Activated naive CD8-positive, alpha-beta T cell (primary cell): ENCODE results near the gene HYCC1.

Source experiments
- H3K27ac Mint-ChIP-seq: one replicate; pipeline ENCODE4 v1.8.0; 2021; ENCODE audit warnings: mixed read lengths
- H3K27me3 Mint-ChIP-seq: one replicate; pipeline ENCODE4 v1.8.0; 2021; ENCODE audit warnings: mixed read lengths
- H3K36me3 Mint-ChIP-seq: one replicate; pipeline ENCODE4 v1.8.0; 2021; ENCODE audit warnings: mixed read lengths
- H3K4me1 Mint-ChIP-seq: one replicate; pipeline ENCODE4 v1.8.0; 2021; ENCODE audit warnings: low read depth, mixed read lengths
- H3K4me3 Mint-ChIP-seq: one replicate; pipeline ENCODE4 v1.8.0; 2021; ENCODE audit warnings: mild to moderate bottlenecking, mixed read lengths
- H3K9me3 Mint-ChIP-seq: one replicate; pipeline ENCODE4 v1.8.0; 2021; ENCODE audit warnings: low read depth, mixed read lengths

Gene HYCC1

DNA sequence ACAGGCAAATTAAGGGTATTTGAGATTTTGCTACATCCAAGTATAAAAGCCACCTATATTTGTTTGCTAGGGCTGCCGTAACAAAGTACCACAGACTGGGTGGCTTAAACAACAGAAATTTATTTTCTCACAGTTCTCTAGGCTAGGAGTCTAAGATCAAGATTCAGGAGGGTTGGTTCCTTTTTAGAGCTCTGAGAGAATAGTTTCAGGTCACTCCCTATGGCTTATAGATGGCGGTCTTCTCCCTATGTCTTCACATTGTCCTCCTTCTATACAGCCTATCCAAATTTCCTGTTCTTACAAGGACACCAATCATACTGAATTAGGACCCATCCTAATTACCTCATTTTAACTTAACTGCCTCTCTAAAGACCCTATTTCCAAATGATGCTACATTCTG is 11.2 kb downstream of the HYCC1 start:
- Mint-ChIP-seq H3K9me3 (no peaks in the 10 kb centered on the region), H3K36me3 (peaks cover 4% of the 10 kb centered on the region), H3K27me3 (no peaks in the 10 kb centered on the region), H3K4me1 (peaks cover 24% of the 10 kb centered on the region), H3K27ac (no peak overlapping the region), H3K4me3 (no peak overlapping the region)

DNA sequence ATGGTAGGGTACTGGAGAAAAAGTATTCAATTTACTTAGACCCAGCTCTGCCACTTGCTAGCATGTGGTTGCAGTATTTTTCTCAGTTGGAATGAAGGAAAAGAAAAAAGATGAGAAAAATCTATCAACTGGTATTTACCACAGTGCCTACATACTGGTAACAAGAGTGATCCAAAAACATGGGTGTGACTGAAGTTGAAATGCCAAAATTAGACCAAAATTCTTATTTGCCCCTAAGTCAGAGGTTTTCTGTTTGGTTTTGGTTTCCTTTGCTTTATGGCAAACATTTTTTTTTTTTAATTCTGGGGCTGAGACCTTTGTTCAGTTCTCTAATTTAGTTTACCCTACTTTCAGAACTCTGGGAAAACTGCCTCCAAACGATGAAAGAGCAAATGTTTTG is 12.3 kb downstream of the HYCC1 start:
- H3K27me3 Mint-ChIP-seq, result no peaks in the 10 kb centered on the region
- peaks cover 4% of the 10 kb centered on the region for H3K36me3 Mint-ChIP-seq
- H3K4me1 Mint-ChIP-seq, result peaks cover 26% of the 10 kb centered on the region
- H3K27ac Mint-ChIP-seq, result no peak overlapping the region
- H3K9me3 Mint-ChIP-seq, result no peaks in the 10 kb centered on the region
- H3K4me3 Mint-ChIP-seq, result no peak overlapping the region

DNA sequence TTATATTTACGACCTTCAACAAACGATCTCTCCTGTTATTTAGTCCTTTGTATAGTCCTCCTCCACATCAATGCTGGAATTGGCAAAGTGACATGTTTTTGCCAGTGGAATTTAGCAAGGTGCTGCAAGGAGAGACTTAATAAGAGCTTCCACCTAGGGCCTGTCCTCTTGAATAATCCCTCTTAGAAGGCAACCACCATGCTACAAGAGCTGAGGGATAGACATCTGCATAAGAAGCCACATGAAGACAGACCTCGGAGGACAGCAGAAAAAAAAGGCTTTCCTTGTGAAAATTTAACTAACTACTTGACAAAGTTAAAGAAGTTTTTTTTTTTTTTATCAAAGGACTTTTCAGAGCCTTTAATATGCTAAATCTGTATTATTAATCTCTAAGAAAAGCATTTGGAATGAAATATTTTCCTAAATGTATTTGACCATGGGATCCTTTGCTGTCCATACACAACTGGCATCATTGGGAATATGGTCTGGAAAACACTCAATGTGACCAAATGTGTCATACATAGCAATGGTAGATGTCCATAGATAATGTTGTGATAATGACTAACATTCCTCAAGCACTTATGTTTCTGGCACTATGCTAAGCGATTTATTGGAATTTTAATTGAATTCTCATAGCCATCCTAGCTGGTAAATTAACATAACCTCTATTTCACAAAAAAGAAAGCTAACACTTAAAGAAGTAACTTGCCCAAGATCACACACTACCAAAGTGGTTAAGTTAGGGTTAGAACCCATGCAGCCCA is 13.2 kb downstream of the HYCC1 start:
- Mint-ChIP-seq H3K4me1 (peaks cover 28% of the 10 kb centered on the region), H3K36me3 (peaks cover 4% of the 10 kb centered on the region), H3K27ac (no peak overlapping the region)

DNA sequence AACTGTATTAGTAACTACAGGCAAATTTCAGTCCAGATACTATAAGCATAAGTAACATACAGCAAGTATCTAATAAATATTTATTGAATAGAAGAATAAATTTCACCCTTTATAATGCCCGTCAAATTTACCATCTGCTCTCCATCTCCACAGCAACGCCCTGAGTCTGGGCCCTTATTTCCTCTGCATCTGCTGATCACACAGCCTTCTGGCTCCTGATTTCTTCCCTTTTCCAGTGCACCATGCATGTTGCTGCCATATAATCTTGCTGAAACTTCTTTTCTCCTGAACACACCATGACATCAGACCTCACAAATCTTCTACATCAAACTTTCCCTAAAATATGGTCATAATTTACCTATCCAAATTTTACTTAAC is 15.4 kb downstream of the HYCC1 start:
- H3K4me3 Mint-ChIP-seq, result no peak overlapping the region
- no peaks in the 10 kb centered on the region for H3K9me3 Mint-ChIP-seq
- H3K36me3 Mint-ChIP-seq, result peaks cover 6% of the 10 kb centered on the region
- H3K4me1 Mint-ChIP-seq, result peaks cover 35% of the 10 kb centered on the region
- no peak overlapping the region for H3K27ac Mint-ChIP-seq
- H3K27me3 Mint-ChIP-seq, result no peaks in the 10 kb centered on the region

More for the DNA sequence above, 13.2 kb downstream of the HYCC1 start:
- Mint-ChIP-seq H3K9me3 (no peaks in the 10 kb centered on the region), H3K4me3 (no peak overlapping the region), H3K27me3 (no peaks in the 10 kb centered on the region)

DNA sequence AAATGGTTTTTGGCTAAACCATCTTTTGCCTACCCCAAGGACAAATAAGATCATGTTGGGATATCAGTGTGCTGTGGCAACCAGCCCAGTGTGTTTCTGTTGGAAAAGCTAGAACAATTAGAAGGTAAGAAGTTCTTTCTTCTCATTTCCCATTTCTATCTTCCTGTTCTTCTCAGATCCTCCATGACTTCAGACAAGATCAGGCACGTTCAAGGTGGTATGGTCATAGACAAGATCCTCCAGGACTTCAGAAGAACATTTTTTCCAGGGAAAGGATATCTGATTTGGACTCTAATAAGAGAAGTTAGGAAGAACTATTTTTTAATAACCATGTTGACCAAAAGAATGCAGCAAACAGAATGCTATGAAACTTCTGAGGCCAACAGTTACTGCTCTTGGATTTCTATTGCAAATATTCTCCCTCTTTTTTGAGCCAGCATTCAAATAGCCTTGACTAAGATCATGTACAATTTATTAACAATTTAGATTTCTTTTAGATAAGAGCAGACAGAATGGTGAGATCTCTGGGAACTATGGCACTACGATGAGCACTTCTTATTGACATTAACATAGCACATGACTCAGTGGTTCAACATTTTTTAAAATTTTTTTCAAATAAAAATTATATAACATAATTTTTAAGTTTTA is 15.9 kb downstream of the HYCC1 start:
- Mint-ChIP-seq H3K27me3 (no peaks in the 10 kb centered on the region), H3K27ac (no peak overlapping the region), H3K4me1 (peaks cover 40% of the 10 kb centered on the region), H3K4me3 (no peak overlapping the region), H3K36me3 (peaks cover 6% of the 10 kb centered on the region), H3K9me3 (no peaks in the 10 kb centered on the region)

DNA sequence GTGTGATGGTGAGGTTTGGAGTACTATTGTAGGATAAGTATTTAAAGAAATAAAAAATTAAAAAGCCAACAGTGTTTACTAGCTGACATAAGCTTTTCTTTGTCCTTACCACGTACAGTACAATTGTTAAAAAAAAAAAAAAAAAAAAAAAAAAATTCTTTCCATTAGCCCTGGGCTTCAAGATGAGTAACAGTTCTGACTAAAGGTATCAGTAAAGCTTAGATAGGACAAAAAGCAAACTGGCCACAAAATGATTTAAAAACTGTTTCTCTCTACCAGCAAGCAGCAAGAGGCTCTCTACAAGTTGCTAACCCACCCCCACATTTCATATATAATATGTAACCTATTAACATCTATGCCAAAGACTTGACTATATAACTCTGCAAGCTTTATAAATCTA is 17.5 kb downstream of the HYCC1 start:
- peaks cover 6% of the 10 kb centered on the region for H3K36me3 Mint-ChIP-seq

DNA sequence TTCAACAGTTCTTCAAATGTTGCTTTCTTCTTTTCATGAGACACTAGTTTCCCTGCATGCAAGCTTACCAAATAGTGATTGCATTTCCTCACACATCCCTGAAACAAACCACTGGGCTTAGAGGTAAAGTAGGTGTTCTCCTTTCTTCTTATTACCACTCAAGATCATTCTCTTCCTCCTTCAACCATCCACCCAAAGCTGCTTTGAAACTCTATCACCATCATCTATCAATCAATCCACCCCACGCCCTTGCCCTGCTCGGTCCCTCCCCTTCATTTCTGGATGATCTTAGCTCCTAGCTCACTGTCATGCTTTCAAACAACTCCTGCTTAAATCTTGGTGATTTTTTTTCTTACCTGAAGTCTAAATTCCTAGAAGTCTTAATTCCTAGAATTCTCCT is 18.9 kb downstream of the HYCC1 start:
- Mint-ChIP-seq H3K9me3 (no peaks in the 10 kb centered on the region), H3K4me1 (peaks cover 30% of the 10 kb centered on the region), H3K4me3 (no peak overlapping the region), H3K27ac (no peak overlapping the region), H3K27me3 (no peaks in the 10 kb centered on the region), H3K36me3 (peaks cover 9% of the 10 kb centered on the region)

More for the DNA sequence above, 17.5 kb downstream of the HYCC1 start:
- Mint-ChIP-seq H3K4me1 (peaks cover 35% of the 10 kb centered on the region), H3K4me3 (no peak overlapping the region), H3K27me3 (no peaks in the 10 kb centered on the region), H3K27ac (no peak overlapping the region), H3K9me3 (no peaks in the 10 kb centered on the region)

DNA sequence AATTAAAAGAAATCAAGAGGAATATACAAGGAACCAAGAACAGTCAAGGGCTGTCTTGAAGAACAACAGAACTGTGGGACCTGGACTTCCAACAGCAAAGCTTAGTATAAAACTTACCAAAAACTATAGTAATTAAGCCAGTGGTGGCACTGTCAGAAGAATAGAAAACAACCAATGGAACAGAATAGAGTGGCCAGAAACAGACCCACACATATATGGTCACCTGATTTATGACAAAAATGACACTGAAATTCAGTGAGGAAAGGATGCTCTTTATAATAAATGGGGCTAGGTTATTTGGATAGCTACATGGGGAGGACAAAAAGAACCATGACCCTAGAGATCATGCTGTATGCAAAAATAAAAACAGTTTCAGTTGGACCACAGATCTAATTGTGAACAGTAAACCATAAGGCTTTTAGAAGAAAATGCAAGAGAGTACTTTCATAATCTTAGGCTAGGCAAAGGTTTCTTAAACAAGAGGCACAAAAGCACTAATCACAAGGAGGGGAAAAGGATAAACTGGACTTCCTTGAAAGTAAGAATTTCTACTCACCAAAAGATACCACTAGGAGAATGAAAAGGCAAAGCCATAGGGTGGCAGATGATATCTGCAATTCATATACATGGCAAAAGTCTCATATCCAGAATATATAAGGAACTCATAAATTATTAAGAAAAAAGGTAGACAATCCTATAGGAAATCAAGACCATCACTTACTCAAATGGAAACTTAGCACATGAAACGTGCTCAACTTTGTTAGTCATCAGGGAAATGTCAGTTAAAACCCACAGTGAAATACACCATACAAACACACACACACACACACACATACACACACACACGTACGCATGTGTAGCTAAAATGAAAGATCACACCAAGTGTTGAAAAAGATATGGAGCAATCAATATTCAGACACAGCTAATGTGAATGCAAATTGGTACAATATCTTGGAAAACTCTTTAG is 20.8 kb downstream of the HYCC1 start:
- Mint-ChIP-seq H3K27ac (peak overlapping the region; percentile 18), H3K4me1 (peaks cover 26% of the 10 kb centered on the region), H3K36me3 (peaks cover 8% of the 10 kb centered on the region), H3K4me3 (no peak overlapping the region), H3K27me3 (no peaks in the 10 kb centered on the region), H3K9me3 (no peaks in the 10 kb centered on the region)

DNA sequence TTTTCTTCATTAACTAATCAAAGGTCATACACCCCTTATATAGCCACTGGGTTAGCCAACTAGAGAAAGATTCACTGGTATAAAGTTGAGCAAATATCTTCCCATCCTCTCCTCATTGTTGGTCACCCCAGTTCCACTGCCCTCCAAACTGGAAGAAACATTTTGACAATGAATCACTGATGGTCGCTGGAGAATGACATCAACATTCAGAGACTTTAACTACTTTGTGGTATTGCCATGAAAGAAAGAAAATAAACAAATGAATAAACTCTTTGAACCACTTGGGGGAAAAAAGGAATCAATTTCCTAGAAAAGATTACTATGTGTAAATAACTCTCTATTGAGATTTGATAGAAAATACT is 23.4 kb downstream of the HYCC1 start:
- Mint-ChIP-seq H3K36me3 (peaks cover 8% of the 10 kb centered on the region), H3K27me3 (no peaks in the 10 kb centered on the region), H3K4me3 (no peak overlapping the region), H3K27ac (no peak overlapping the region), H3K4me1 (peaks cover 22% of the 10 kb centered on the region), H3K9me3 (no peaks in the 10 kb centered on the region)

DNA sequence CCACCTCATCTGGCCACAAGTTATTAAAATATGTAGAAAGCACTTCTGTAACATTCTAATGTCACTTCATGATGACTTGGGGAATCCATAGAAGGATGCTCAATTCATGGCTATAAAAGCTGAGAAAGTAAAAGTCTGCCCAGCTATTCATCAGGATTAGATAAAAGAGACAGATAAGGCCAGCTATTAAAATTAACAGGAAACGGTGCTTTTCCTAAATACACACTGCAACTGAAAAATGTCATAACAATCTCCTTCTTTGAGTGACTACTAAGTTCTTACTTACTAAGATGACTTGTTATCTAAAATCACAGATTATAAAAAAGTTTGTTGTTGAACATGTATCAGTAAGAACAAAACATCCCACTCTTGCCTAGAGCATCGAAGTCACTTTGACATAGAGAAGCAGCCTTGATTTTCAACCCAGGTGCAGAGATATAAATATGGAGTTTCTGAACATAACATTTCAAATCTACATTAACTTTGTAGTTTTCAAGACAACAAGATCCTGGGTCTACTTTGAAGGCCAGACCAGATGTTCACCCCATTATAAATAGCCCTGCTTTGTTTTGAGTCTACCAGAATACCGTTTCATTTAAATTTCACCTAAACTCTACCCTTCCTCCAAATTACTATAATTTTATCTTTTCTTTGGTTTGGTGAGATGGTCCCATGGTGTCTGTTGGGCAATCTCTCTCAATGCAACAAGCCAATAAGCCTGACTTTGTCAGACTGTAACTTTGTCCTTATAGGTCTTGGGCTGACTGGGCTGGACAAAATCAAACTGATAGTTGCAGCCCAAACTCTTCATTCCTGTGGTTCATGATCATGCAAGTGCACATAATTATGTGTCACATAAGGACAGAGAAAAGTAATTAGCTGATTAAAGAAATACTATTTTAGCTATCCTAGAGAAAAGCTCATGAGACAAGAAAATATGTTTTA is 24.0 kb downstream of the HYCC1 start:
- H3K4me1 Mint-ChIP-seq, result peaks cover 15% of the 10 kb centered on the region
- no peaks in the 10 kb centered on the region for H3K27me3 Mint-ChIP-seq
- H3K4me3 Mint-ChIP-seq, result no peak overlapping the region
- H3K27ac Mint-ChIP-seq, result peak overlapping the region; percentile 54
- peaks cover 8% of the 10 kb centered on the region for H3K36me3 Mint-ChIP-seq
- no peaks in the 10 kb centered on the region for H3K9me3 Mint-ChIP-seq

DNA sequence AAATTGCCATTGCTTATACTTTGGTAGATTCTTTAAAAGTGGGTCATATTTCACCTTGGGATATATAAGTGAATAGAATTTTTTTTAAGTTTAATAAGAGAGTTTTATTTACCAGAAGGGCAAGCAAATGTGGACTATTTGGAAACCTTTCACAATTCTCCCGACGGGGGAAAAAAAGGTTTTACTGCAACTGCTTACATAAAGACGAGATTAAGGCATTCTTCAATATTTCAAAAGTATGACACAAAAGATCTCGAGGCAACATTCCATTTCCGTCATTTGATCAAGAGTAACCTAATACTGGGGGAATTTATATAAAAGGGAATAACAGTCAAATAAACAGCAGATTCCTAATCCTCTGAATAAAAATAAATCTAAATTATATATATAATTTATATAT is 28.5 kb downstream of the HYCC1 start:
- no peaks in the 10 kb centered on the region for H3K9me3 Mint-ChIP-seq
- H3K4me1 Mint-ChIP-seq, result no peaks in the 10 kb centered on the region
- no peak overlapping the region for H3K27ac Mint-ChIP-seq
- H3K4me3 Mint-ChIP-seq, result no peak overlapping the region
- H3K36me3 Mint-ChIP-seq, result peaks cover 11% of the 10 kb centered on the region
- no peaks in the 10 kb centered on the region for H3K27me3 Mint-ChIP-seq

DNA sequence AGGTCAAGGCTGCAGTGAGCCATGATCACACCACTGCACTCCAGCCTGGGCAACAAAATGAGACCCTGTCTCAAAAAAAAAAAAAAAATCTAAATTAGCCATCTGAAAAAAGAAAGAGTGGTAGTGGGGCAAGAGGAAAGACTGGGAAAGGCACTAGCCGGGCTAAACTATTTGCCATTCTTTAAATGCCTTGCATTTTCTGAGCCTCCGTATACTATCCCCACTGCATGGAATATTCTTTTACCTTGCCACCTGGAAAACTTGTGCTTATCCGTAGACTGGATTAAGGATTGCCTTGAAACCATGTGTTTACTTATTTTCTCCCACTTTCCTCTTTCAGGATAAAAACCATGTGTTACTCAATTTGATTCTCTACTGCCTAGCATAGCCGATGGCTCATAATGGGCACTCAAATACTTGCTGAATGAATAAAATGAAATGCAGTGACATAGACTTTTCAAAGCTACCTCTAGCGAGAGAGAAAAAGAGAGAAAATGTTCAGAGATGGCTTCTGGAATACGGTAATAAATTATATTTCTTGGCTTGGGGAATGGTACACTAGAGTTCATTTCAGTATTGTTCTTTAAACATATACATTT is 30.6 kb downstream of the HYCC1 start:
- no peaks in the 10 kb centered on the region for H3K9me3 Mint-ChIP-seq
- H3K27me3 Mint-ChIP-seq, result no peaks in the 10 kb centered on the region
- H3K27ac Mint-ChIP-seq, result no peak overlapping the region
- no peaks in the 10 kb centered on the region for H3K4me1 Mint-ChIP-seq
- no peak overlapping the region for H3K4me3 Mint-ChIP-seq
- H3K36me3 Mint-ChIP-seq, result peaks cover 7% of the 10 kb centered on the region

DNA sequence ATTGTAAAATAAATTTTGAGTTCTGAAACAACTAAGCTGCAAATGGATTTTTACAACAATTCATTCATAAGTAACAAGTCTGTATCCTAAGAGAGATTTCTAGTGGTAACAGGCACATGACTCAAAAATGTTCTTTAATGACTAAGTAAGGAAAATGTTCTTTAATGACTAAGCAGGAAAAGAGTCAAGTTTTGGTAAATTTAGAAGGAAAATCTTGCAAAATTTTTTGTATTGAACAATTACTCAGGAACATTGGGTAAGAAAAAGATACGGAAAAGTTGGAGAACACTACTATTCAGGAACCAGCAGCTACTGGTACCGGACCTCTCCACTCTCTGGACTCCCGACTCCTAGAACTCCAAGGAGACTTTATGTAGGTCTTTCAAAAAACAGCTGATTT is 33.5 kb downstream of the HYCC1 start:
- Mint-ChIP-seq H3K9me3 (no peaks in the 10 kb centered on the region), H3K27me3 (no peaks in the 10 kb centered on the region), H3K4me1 (no peaks in the 10 kb centered on the region), H3K36me3 (peaks cover 12% of the 10 kb centered on the region), H3K4me3 (no peak overlapping the region), H3K27ac (no peak overlapping the region)

DNA sequence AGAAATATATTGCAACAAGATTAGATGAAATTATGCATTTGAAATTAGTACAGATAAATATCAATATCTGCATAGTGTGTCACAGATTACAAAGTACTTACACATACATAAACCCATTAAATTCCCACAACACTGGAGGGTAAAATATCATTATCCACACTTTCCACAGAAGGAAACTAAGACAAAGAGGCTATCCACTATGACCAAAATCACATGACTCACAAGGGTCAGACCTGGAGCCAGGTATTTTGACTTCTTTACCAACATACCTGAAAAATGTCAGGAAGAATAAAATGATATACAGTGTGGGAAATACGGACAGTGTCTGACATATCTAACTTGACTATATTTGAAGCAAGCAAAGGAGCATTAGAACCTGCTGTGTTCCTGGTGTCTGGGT is 34.1 kb downstream of the HYCC1 start:
- no peaks in the 10 kb centered on the region for H3K9me3 Mint-ChIP-seq
- no peaks in the 10 kb centered on the region for H3K27me3 Mint-ChIP-seq
- H3K4me3 Mint-ChIP-seq, result no peak overlapping the region
- no peaks in the 10 kb centered on the region for H3K4me1 Mint-ChIP-seq
- no peak overlapping the region for H3K27ac Mint-ChIP-seq
- peaks cover 12% of the 10 kb centered on the region for H3K36me3 Mint-ChIP-seq
